Keratinocyte (primary cell): ENCODE measurements around the gene TBK1. TPM values are rescaled to one million over a fixed set of nuclear protein-coding genes. Genes with fewer than 3 reads are reported as not detected.

Experiments used
- DNase-seq: peaks from one replicate; pipeline ENCODE4 v3.0.0-alpha.2; 2011; ENCODE audit warnings: low read depth, missing footprints, low spot score
- FAIRE-seq: peaks from 2 replicates; lab custom pipeline; 2011; peaks lifted over from hg19 to GRCh38; lab: Jason Lieb, UNC
- H2AFZ ChIP-seq: 2 replicates; pipeline ENCODE4 v1.6.0; 2012; ENCODE audit warnings: low read length, control low read depth, inconsistent platforms; ENCODE audit not compliant: control insufficient read depth
- H3K27ac ChIP-seq: 2 replicates; pipeline ENCODE4 v1.5.1; 2011; ENCODE audit warnings: low read length; ENCODE audit not compliant: control insufficient read depth, insufficient read depth
- H3K27me3 ChIP-seq: 3 replicates; pipeline ENCODE4 v1.6.0; 2011; ENCODE audit warnings: low read length; ENCODE audit not compliant: control insufficient read depth, insufficient read depth; ENCODE audit errors: extremely low read depth
- H3K36me3 ChIP-seq, 2 experiments: 2 replicates in 1 of 2; 3 replicates in 1 of 2; pipeline ENCODE4 v1.5.1; 2011; ENCODE audit warnings: low read length in 2 of 2, mild to moderate bottlenecking in 1 of 2; ENCODE audit not compliant: control insufficient read depth in 2 of 2, insufficient read depth in 2 of 2; ENCODE audit errors: extremely low read depth in 1 of 2
- H3K4me1 ChIP-seq: 3 replicates; pipeline ENCODE4 v1.5.1; 2011; ENCODE audit warnings: low read length; ENCODE audit not compliant: control insufficient read depth, insufficient read depth; ENCODE audit errors: extremely low read depth
- H3K4me2 ChIP-seq: 3 replicates; pipeline ENCODE4 v1.6.0; 2011; ENCODE audit warnings: low read depth, low read length; ENCODE audit not compliant: control insufficient read depth, insufficient read depth; ENCODE audit errors: extremely low read depth
- H3K4me3 ChIP-seq, 3 experiments: fragments of 200-600 bp in 1 of 3; sonication (generic) in 1 of 3; 2 replicates in 2 of 3; 3 replicates in 1 of 3; pipeline ENCODE4 v1.5.1; 2011 to 2016; ENCODE audit warnings: low read length in 3 of 3, mild to moderate bottlenecking in 3 of 3, control low read depth in 2 of 3, inconsistent platforms in 1 of 3, low read depth in 1 of 3, mixed read lengths in 1 of 3, mixed run types in 1 of 3, moderate library complexity in 1 of 3; ENCODE audit not compliant: control insufficient read depth in 2 of 3, insufficient read depth in 2 of 3; ENCODE audit errors: extremely low read depth in 1 of 3
- H3K79me2 ChIP-seq: 2 replicates; pipeline ENCODE4 v1.6.0; 2012; ENCODE audit warnings: low read length; ENCODE audit not compliant: control insufficient read depth, insufficient read depth
- H3K9ac ChIP-seq: 3 replicates; pipeline ENCODE4 v1.6.0; 2011; ENCODE audit warnings: low read length; ENCODE audit not compliant: control insufficient read depth, insufficient read depth; ENCODE audit errors: extremely low read depth
- H3K9me1 ChIP-seq: 3 replicates; pipeline ENCODE4 v1.6.0; 2011; ENCODE audit warnings: low read length; ENCODE audit not compliant: control insufficient read depth, insufficient read depth; ENCODE audit errors: extremely low read depth
- H3K9me3 ChIP-seq: 2 replicates; pipeline ENCODE4 v1.5.1; 2012; ENCODE audit warnings: low read depth, low read length; ENCODE audit not compliant: control insufficient read depth
- H4K20me1 ChIP-seq: 3 replicates; pipeline ENCODE4 v1.6.0; 2011; ENCODE audit warnings: low read length; ENCODE audit not compliant: control insufficient read depth, insufficient read depth; ENCODE audit errors: extremely low read depth
- EZH2 ChIP-seq: IDR thresholded peaks from one replicate; pipeline ENCODE4 v1.6.1; 2012; ENCODE audit warnings: inconsistent platforms, mild to moderate bottlenecking, low read length, moderate library complexity
- dilution Hi-C: fragments of 300-500 bp; cut with MboI; formaldehyde crosslinking; loops from one replicate; pipeline ENCODE4 v1.7.0; 2020; ENCODE audit warnings: low sequenced_read_pairs; ENCODE audit not compliant: extremely low pct_ligation_motif_present
- polyA plus RNA-seq, 5 experiments: library from polyadenylated mRNA; depleted of rRNA in 3 of 5; stranded (reverse) in 3 of 5; stranded (forward) in 1 of 5; unstranded in 1 of 5; fragments of >200 nt; gene quantifications; 1 replicate in 1 of 5; 2 replicates in 3 of 5; 3 replicates in 1 of 5; pipeline versions ENCODE4 v1.2.1 to v1.2.3, GENCODE V29; 2011 to 2012; ENCODE audit warnings: missing spikeins in 2 of 5, low read depth in 1 of 5, low replicate concordance in 1 of 5
- TF ChIP-seq, protein P1 (sequence below), 3 experiments: IDR thresholded peaks in 1 of 3; conservative IDR thresholded peaks in 1 of 3; optimal IDR thresholded peaks in 1 of 3; 2 replicates in 2 of 3; 3 replicates in 1 of 3; pipeline versions ENCODE3 to v1.5.1; 2011; ENCODE audit warnings: low read length in 3 of 3, mild to moderate bottlenecking in 3 of 3, moderate library complexity in 2 of 3, control low read depth in 1 of 3, inconsistent platforms in 1 of 3; ENCODE audit not compliant: insufficient read depth in 2 of 3; ENCODE audit errors: extremely low read depth in 1 of 3

Gene TBK1
- polyA plus RNA-seq, 1 donor (not counting 4 experiments of a cell fraction or from before 2014, with no cell fraction given) = 19.1 TPM

DNA sequence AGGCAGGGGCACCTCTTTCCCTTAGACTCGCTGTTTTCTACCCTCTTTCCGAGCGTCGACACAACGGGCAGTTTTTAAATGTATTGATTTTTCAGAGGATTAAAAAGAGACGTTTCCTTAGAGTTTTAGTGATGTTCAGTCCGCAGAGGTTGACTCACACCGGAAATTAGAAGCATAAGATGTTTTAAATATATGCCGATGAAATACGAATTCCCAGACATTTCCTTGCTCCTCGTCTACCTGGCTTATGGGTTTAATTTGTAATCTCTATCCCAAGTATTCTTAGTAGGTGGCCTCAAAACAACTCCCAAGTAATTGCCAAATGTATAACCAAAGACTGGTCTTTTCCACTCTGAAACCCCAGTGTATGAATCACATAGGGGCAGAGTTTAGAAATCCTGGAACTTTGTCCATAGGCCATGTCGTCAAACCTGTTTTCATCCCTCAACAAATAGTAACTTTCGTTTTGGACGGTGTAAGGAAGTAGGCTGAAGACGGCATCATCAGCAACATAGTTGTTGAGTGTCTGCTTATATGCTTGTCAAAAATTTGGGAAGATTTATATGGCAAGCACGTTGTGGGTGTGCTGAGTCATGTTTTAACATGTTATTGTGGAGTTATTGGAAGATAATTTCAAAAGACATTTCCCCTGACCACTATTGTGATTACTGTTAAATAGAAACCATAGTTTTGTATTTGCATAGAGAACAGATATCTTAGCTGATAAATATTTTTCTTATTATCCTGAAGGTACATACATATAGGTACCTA, 824 bp downstream of the TBK1 start:
- Histone ChIP-seq H3K36me3 (peaks cover 1 to 4% of the 10 kb centered on the region in 2 experiments), H3K4me1 (peaks cover 14% of the 10 kb centered on the region), H3K27me3 (no peaks in the 10 kb centered on the region), H2AFZ (peak overlapping the region; percentile 64), H3K4me3 (peak overlapping the region; percentile 86 to 98 (median 96)), H3K9ac (peak overlapping the region; percentile 91), H4K20me1 (no peaks in the 10 kb centered on the region), H3K79me2 (peaks cover 44% of the 10 kb centered on the region), H3K27ac (peak overlapping the region; percentile 95), H3K9me3 (no peaks in the 10 kb centered on the region), H3K9me1 (no peaks in the 10 kb centered on the region), H3K4me2 (peak overlapping the region; percentile 94)
- peak; percentile 42 for DNase-seq
- FAIRE-seq = peak; percentile 58
- TF ChIP-seq, protein P1, sequence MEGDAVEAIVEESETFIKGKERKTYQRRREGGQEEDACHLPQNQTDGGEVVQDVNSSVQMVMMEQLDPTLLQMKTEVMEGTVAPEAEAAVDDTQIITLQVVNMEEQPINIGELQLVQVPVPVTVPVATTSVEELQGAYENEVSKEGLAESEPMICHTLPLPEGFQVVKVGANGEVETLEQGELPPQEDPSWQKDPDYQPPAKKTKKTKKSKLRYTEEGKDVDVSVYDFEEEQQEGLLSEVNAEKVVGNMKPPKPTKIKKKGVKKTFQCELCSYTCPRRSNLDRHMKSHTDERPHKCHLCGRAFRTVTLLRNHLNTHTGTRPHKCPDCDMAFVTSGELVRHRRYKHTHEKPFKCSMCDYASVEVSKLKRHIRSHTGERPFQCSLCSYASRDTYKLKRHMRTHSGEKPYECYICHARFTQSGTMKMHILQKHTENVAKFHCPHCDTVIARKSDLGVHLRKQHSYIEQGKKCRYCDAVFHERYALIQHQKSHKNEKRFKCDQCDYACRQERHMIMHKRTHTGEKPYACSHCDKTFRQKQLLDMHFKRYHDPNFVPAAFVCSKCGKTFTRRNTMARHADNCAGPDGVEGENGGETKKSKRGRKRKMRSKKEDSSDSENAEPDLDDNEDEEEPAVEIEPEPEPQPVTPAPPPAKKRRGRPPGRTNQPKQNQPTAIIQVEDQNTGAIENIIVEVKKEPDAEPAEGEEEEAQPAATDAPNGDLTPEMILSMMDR (optimal IDR thresholded peaks at IDR 0.05 in 1 of 3, IDR thresholded peaks at IDR 0.05 in 1 of 3, conservative IDR thresholded peaks at IDR 0.05 in 1 of 3; ENCODE audit: extremely low read depth in 1 of 3, insufficient read depth in 2 of 3, low read length in 3 of 3) = no peak
- TF ChIP-seq EZH2 = no peak
- dilution Hi-C loops = no loop called here

DNA sequence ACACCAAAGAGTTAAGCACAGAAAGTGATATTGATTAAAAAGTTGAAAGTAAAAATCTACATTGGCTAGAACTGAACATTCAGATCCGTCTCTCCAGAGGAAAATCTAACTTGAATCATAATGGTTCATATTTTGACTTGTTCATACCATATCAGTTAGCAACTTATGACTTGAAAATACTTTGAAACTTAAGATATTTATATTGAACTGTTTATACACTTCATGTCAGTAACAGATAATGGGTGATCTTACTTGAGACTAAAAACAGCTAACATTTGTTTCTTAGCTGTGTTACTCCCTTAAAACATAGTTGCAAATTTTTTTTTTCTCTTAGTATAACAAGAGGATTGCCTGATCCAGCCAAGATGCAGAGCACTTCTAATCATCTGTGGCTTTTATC, 3.6 kb downstream of the TBK1 start:
- DNase-seq (no peak), FAIRE-seq (no peak)
- dilution Hi-C loops = no loop called here
- Histone ChIP-seq H3K4me3 (no peak overlapping the region), H3K36me3 (no peaks in the 10 kb centered on the region), H3K79me2 (peaks cover 67% of the 10 kb centered on the region), H3K9me3 (no peaks in the 10 kb centered on the region), H4K20me1 (no peaks in the 10 kb centered on the region), H3K4me2 (no peak overlapping the region), H3K9me1 (no peaks in the 10 kb centered on the region), H2AFZ (no peak overlapping the region), H3K27ac (no peak overlapping the region), H3K27me3 (no peaks in the 10 kb centered on the region), H3K4me1 (peaks cover 24% of the 10 kb centered on the region), H3K9ac (no peak overlapping the region)
- TF ChIP-seq, protein P1 (optimal IDR thresholded peaks at IDR 0.05 in 1 of 3, IDR thresholded peaks at IDR 0.05 in 1 of 3, conservative IDR thresholded peaks at IDR 0.05 in 1 of 3; ENCODE audit: extremely low read depth in 1 of 3, insufficient read depth in 2 of 3, low read length in 3 of 3) = no peak
- no peak for TF ChIP-seq EZH2
